ENCODE measurements around the gene HOXB4.

GRCh38 chr17:48565925-48566710, 12.0 kb downstream of the HOXB4 start:
- TF ChIP-seq CTCF (IDR thresholded peaks at IDR 0.05) (no peak), EP300 (IDR thresholded peaks at IDR 0.05; ENCODE audit: borderline replicate concordance in 1 of 2, low read depth in 1 of 2, low read length in 1 of 2) (no peak), REST (IDR thresholded peaks at IDR 0.05; ENCODE audit: low read depth, low read length) (no peak), TAF1 (IDR thresholded peaks at IDR 0.05; ENCODE audit: borderline replicate concordance, low read depth, low read length) (no peak), EZH2phosphoT487 (IDR thresholded peaks at IDR 0.05; ENCODE audit: borderline replicate concordance, low read depth) (no peak), USF2 (IDR thresholded peaks at IDR 0.05; ENCODE audit: borderline replicate concordance, low read depth, low read length) (no peak), RFX5 (IDR thresholded peaks at IDR 0.05; ENCODE audit: low read length) (no peak), FOXJ3 (CRISPR knock-in tag; IDR thresholded peaks at IDR 0.05) (no peak), USF1 (IDR thresholded peaks at IDR 0.05; ENCODE audit: borderline replicate concordance, low read depth) (no peak), FOXM1 (IDR thresholded peaks at IDR 0.05; ENCODE audit: low read depth) (no peak), RAD21 (IDR thresholded peaks at IDR 0.05; ENCODE audit: low read length) (no peak), GATA2 (CRISPR knock-in tag; IDR thresholded peaks at IDR 0.05) (no peak)

Measured in SK-N-SH (cell line).